GM10847 (cell line): ENCODE measurements around the gene BCAS3.

Source experiments
- POLR2A ChIP-seq: IDR thresholded peaks from 2 replicates; pipeline ENCODE4 v1.6.1; 2011; ENCODE audit not compliant: insufficient read length; ENCODE audit errors: extremely low read depth

The BCAS3 gene

DNA sequence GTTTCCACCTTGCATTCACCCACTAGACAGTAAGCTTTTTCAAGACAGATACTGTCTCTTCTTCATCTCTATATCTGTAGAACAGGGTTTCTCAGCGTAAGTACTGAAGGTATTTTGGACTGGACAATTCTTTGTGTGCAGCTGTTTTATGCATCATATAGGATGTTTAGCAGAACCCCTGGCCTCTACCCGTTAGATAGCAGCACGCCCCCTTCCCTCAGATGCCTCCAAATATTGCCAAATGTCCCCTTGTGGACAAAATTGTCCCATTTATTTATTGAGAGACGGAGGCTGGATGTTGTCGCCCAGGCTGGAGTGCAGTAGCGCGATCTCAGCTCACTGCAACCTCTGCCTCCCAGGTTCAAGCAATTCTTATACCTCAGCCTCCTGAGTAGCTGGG lies 458.6 kb downstream of the BCAS3 start:
- TF ChIP-seq POLR2A: no peak

DNA sequence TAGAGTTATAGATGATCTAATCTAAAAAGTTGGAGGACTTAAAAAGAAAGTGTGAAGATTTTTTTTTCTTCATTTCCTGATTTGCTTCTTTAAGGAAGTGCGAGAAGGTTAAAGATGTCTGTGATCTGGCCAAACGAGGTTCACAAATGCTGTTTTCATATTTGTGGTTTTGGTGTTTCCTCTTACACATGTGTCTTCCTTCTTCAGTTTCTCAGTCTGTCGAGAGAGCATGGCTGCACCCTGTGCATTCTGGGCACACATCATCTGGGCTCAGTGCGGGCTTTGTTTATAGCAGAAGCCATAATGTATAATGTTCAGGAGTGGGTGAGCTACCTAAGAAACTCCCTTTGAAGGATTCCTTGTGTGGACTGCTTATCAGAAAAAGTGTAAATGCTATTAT lies 461.6 kb downstream of the BCAS3 start:
- no peak for TF ChIP-seq POLR2A

DNA sequence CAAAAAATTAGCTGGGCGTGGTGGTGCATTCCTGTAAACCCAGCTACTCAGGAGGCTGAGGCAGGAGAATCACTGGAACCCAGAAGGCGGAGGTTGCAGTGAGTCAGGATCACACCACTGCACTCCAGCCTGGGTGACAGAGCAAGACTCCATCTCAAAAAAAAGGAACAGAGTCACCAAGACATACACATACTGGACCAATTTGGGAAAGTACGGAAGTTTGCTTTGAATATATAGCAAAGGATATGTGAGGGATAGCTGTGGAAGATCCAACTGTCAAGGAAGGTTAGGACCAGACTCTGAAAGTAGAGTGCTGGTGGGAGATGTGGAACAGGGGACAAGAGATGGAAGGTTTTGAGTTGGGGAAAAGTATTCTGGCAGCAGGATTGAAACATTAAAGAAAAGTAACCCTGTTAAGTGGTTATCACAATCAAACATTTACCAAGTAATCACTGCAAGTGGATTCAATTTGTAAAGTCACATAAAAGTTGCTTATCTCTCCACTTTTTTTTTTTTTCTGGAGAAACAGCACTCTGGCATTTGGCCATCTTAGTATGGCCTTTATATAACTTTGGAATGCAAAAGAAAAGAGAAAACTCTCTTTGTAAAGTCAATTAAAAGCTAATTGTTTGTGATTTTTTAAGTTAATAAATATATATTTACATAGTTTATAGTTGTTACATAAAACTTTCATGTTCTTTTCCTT lies 462.6 kb downstream of the BCAS3 start:
- TF ChIP-seq POLR2A: no peak

DNA sequence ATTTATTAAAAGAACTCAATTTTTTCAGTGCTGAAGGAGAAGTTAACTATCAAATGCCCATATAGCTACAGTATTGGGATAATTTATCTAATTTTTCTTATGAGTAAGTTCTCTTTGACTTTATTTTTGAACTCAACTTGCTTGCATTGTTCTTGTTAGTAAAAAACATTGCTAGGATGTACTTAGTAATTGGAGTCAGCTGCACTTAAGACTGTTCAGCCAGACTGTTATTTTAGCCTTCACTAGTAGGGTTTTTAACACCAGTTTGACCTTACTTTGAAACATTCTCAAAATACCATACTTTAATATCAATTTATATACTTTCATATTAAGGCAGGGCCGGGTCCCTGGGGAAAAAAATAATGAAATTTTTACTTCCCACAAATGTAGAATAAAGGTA lies 465.4 kb downstream of the BCAS3 start:
- TF ChIP-seq POLR2A: no peak

DNA sequence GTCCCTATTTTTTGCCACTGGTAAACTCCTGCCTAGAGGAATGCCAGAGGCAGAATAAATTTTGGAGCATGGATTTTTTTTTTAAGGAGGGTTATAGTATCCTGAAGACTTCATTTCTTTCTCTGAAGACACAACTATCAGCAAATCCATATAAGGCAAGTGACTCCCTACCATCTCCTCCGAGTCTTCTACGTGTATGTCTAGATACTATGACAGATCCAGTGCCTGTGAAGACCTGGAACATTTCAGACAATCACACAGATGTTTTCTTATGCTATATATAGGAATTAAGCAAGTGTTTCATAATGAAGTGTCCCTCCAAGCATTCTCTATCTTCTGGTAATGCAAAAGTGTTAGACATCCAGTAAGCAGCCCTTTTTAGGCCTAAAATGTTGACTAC lies 466.5 kb downstream of the BCAS3 start:
- TF ChIP-seq POLR2A: no peak

DNA sequence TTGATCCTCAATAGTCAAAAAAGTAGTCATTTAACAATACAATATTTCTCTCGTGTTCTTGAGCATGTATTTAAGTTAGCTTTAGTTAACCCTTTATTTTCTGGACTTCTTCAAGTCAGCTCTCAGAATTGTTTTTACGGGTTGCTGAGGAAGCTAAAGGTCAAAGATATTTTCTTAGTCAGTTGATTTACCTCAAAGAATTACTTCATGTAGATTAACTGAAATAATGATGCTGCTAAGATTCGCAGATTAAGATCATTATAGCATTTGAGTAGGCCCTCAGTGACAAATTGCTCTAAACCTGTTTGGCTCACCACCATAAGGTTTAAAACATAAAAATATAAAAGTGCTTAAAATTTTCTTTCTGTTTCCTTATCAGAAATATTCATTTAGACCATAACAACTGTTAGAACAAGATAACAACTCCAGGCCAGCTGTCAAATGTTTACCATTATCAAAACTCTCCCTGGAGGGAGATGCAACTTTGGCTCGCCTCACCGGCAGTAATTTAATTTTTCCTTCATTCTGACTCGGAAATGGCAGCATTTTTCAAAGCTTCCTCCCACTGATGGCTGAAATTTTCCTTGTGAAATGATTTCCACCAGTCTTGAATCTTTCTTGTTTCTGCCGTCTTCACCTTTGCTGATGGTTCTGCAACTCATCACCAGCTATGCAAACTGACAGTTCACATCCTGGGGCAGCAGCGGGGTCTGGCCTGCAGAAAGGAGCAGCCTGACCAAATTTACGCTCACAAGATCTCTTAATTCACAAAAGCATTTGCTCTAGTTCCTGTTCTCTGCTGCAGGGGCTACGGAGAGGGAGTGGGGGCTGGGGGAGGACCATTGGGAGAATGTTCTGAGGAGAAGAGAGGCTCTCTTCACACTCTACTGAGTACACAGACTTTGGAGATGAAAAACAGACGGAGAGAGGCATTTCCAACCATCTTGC lies 467.2 kb downstream of the BCAS3 start:
- TF ChIP-seq POLR2A: no peak

DNA sequence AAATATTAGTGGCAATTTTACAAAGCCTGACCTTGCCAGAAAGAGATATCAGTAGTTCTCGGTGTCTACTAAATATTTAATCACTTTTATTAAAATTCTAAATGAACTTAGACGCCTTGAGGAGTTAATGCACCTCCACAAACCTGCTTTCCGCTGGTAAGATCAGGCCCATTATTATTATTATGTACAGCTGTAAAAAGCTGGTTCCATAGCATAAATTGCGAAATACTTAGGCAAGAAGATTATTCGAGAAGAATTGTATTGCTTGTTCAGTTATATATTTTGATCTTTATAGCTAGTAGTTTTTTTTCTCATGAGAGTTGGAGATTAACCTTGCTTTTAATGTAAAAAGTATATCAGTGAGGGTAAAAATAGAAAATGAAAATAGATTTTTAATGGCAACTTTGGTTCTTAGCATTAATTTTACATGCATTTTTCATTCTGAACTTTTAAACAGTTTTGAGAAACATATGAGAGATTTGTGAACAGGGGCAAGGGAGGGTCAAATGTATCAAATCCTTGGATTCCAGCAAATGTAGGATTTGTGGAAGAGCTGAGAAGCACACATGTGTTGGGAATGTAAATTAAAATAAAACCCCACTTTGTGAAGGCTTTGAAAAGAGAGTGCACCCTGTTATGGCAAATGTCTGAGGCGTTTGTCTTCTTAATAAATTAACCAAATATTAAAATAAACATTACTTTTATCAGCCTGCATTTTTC lies 471.6 kb downstream of the BCAS3 start:
- TF ChIP-seq POLR2A: no peak

DNA sequence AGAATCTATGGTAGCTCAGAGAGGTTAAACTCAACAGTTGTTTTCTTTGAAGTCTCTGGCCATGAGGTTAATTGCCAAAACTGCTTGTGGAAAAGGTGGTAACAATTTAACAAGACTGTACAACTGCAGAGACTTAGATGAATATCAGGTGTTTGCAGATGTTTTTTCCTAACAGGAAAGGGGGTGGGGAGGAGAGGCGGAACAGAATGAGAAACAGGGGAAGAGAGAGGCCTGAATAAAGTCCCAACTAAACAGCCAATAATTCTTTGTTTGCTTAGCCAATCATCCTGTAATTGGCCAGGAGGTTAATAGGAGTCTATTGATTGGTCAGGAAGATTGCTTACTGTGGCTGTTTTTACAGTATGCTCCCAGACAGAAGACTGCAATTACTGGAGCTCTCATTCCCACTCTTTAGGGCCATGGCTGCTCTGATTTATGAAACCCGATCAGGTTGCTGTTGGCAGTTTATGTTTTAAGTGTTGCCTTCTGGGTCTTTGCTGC lies 472.3 kb downstream of the BCAS3 start:
- no peak for TF ChIP-seq POLR2A

DNA sequence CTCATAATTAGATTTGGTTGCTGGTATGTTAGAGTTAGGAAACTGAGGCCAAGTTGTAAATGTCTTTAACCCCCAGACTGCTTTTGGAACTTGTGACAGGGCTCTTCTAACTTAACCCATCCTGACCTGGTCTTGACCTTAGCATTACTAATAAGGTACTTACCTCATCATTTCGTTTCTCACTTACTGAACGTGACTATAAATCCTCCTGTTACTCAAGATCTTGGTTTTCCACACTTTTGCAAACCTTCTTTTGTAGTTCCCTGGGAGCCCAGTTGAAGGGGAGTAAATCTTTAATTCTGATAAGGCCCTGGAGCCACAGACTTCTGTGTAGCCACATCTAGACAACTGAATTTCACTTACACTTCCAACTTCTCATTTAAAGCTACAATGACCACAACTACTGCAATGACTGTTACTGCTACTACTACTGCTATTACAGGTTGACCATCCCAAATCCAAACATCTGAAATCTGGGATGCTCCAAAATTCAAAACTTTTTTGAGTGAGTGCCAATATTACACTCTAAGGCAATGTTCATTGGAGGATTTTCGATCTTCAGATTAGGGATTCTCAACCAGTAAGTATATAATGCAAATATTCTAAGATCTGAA lies 473.1 kb downstream of the BCAS3 start:
- no peak for TF ChIP-seq POLR2A

DNA sequence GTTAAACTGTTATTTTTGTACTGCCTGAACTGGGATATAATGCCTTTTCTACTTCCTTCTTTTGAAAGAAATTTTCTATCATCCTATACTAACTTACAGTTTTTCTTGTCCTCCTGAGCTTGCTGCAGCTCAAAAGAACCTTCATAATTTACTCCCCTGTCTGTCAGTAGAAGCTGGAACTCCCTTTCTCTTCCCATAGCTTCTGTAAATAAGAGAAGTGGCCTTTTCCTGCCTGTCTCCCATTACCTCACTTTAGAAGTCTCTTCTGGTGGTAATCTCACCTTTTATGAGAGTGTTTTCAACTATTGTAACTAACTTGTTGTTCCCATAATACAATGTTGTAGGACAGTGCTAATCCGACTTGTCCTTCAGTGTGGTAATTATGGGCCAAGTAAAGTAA lies 475.2 kb downstream of the BCAS3 start:
- TF ChIP-seq POLR2A: no peak

DNA sequence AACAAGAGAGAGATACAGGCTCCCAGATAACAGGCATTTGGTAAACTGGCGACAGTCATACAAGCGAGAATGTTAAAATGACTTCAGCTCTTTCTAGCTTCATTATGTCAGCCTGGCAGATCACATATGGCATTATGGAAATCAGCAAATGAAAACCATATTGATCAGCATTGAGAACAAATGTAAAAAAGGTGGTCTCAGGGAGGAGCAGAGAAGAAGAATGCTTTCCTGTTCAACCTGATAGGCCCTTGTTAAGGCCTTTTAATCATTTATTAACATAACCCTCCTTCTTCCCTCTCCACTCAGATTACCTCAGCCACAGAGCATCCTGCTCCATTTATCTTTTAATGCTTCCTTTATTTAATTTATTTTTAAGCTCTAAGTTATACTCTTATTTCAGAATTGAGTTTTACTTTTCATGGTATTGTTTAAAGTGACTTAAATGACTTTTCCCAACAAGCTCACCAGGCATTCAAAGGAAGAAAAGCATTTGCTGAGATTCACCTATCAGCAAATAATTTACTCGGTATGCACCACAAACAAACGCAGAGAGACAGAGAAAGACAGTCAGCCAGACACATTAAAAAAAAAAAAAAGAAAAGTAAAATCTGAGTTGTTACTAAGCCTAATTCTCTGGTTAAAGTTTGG lies 478.1 kb downstream of the BCAS3 start:
- no peak for TF ChIP-seq POLR2A

DNA sequence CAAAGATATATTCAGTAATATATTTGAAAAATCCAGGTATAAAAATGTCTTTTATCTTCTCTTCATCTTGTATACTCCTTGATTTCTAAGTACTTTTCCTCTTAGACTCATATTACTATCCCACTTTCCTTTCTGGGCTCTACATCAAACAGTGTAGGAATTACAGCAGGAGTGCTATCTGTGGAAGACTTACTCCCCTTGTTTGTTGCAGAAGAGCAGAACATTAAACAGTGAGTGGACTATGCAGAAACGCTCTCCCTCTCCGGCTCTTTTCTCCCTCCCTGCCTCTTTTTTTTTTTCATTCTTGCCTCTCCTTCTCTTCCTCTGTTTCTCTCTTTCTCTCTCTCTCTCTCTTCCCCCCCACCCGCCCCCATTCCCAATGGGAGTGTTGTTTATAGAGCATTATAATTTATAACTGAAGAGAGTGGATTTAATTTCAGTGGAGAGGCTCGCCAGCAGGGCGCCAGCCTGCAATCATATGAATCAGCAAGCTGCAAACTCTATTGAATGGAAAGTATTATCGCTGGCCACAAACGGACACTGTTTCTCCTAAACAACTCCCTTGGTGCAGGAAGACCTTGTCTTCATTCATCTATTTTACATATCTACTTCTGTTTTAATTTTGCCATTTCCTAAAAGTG lies 479.7 kb downstream of the BCAS3 start:
- no peak for TF ChIP-seq POLR2A

DNA sequence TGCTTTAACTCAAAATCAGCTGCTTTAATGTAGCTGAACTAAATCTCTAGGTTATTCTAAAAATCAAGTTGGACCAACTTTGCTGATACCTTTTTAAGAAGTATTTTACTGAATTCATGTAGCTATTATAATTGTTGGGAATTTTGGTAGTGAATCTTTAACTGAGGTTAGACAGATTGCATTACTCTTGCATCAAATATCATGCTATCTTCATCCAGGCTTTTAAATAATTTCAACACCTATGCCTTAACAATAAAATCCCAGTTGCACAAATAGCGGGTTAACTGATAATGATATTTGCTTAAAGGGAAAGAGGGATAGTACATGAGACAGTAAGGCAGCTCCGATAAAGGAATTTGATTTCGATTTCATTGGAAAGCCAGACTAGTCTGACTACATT lies 480.7 kb downstream of the BCAS3 start:
- TF ChIP-seq POLR2A: no peak

DNA sequence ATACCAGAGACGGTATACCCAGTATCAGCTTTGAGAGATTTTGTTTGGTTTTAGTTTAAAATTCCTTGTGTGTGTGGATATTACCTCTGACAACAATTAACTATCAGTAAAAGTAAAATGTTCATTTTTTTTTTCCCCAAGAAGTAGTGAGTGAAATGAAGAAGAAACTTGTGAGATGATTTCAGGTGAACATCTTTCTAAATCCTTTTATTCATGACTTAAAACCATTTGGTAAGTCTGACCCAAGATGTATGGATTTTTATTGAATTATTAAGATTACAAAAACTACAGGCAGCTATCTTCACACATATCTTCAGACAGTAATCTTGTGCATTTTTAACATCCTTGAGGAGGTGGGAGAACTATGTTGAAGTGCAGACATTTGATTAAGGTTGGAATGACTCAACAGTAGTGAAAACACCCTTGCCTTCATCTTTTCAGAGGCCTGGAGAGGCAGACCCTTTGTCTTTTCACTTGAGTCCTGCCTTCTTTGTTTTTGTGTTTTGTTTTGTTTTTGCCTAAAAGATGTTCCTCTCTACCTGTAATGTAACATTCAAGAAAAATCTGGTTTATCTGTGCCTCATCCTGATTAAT lies 481.7 kb downstream of the BCAS3 start:
- no peak for TF ChIP-seq POLR2A
